Ishikawa (cell line): ENCODE results near the gene KCNC1.

Experiments
- CEBPB ChIP-seq: IDR thresholded peaks from 2 replicates; pipeline ENCODE4 v1.6.1; 2012
- EGR1 ChIP-seq: IDR thresholded peaks from 2 replicates; pipeline ENCODE4 v1.6.1; 2012
- EP300 ChIP-seq: IDR thresholded peaks from 2 replicates; pipeline ENCODE4 v1.6.1; 2012; ENCODE audit warnings: borderline replicate concordance
- MAX ChIP-seq: IDR thresholded peaks from 2 replicates; pipeline ENCODE4 v1.6.1; 2012
- NFIC ChIP-seq: IDR thresholded peaks from 2 replicates; pipeline ENCODE4 v1.6.1; 2012
- REST ChIP-seq: IDR thresholded peaks from 2 replicates; pipeline ENCODE4 v1.6.1; 2012; ENCODE audit warnings: low read depth, mild to moderate bottlenecking
- TCF12 ChIP-seq: IDR thresholded peaks from 2 replicates; pipeline ENCODE4 v1.6.1; 2012; ENCODE audit warnings: low read depth
- YY1 ChIP-seq: IDR thresholded peaks from 2 replicates; pipeline ENCODE4 v1.6.1; 2012; ENCODE audit warnings: low read depth
- ZBTB7A ChIP-seq: IDR thresholded peaks from 2 replicates; pipeline ENCODE4 v1.6.1; 2012; ENCODE audit warnings: low read depth

- TF ChIP-seq YY1 (no peak), REST (no peak), EP300 (no peak), NFIC (no peak), ZBTB7A (no peak), EGR1 (no peak), TCF12 (no peak), CEBPB (no peak), MAX (no peak)
Measured at GRCh38 chr11:17781221-17781620, 46.6 kb downstream of the KCNC1 start.
